H9 (cell line): ENCODE measurements around the gene FCHSD2. TPM values are rescaled to one million over a fixed set of nuclear protein-coding genes. Genes with fewer than 3 reads are reported as not detected.
A peak's percentile ranks its signal among the peaks of the same experiment; 100 is the strongest.

Experiments used
- DNase-seq: peaks from one replicate; pipeline ENCODE4 v3.0.0-alpha.2; 2017
- H2AFZ ChIP-seq: one replicate; pipeline ENCODE4 v1.6.1; 2013; ENCODE audit warnings: mild to moderate bottlenecking, low read length, control low read depth, moderate library complexity
- H2AK5ac ChIP-seq: 2 replicates; pipeline ENCODE4 v1.6.1; 2013; ENCODE audit warnings: low read length, control low read depth, mixed read lengths; ENCODE audit not compliant: insufficient read length
- H2BK120ac ChIP-seq: one replicate; pipeline ENCODE4 v1.6.1; 2013; ENCODE audit warnings: low read depth, mild to moderate bottlenecking, low read length, control low read depth, inconsistent platforms; ENCODE audit not compliant: poor library complexity, severe bottlenecking
- H2BK12ac ChIP-seq: 2 replicates; pipeline ENCODE4 v1.6.1; 2013; ENCODE audit warnings: low read length, control low read depth, mixed read lengths, low read depth; ENCODE audit not compliant: insufficient read length
- H2BK15ac ChIP-seq: 2 replicates; pipeline ENCODE4 v1.6.1; 2013; ENCODE audit warnings: low read depth, low read length, control low read depth
- H2BK20ac ChIP-seq: one replicate; pipeline ENCODE4 v1.6.1; 2013; ENCODE audit warnings: low read depth, mild to moderate bottlenecking, low read length, control low read depth, inconsistent platforms; ENCODE audit not compliant: poor library complexity, severe bottlenecking
- H2BK5ac ChIP-seq: 2 replicates; pipeline ENCODE4 v1.6.1; 2013; ENCODE audit warnings: low read length, control low read depth, mixed read lengths; ENCODE audit not compliant: insufficient read length
- H3K14ac ChIP-seq: 2 replicates; pipeline ENCODE4 v1.6.1; 2013; ENCODE audit warnings: low read length, control low read depth; ENCODE audit not compliant: insufficient read depth
- H3K18ac ChIP-seq: 2 replicates; pipeline ENCODE4 v1.6.1; 2013; ENCODE audit warnings: low read depth, mild to moderate bottlenecking, mixed read lengths, low read length, control low read depth; ENCODE audit not compliant: insufficient read length
- H3K23ac ChIP-seq: 2 replicates; pipeline ENCODE4 v1.6.1; 2013; ENCODE audit warnings: low read length, control low read depth, mixed read lengths, low read depth; ENCODE audit not compliant: insufficient read length
- H3K23me2 ChIP-seq: 2 replicates; pipeline ENCODE4 v1.6.1; 2013; ENCODE audit warnings: low read depth, mild to moderate bottlenecking, mixed read lengths, low read length, control low read depth; ENCODE audit not compliant: insufficient read length, poor library complexity, severe bottlenecking
- H3K27ac ChIP-seq: 2 replicates; pipeline ENCODE4 v1.5.1; 2013; ENCODE audit warnings: low read length, control low read depth, mixed read lengths, low read depth; ENCODE audit not compliant: insufficient read length
- H3K27me3 ChIP-seq: 2 replicates; pipeline ENCODE4 v1.6.1; 2013; ENCODE audit warnings: low read length, control low read depth, inconsistent platforms; ENCODE audit not compliant: insufficient read depth
- H3K4ac ChIP-seq: 2 replicates; pipeline ENCODE4 v1.6.1; 2013; ENCODE audit warnings: low read depth, mild to moderate bottlenecking, control low read depth, inconsistent platforms, low read length, moderate library complexity
- H3K4me1 ChIP-seq: 2 replicates; pipeline ENCODE4 v1.6.1; 2013; ENCODE audit warnings: low read length, control low read depth, inconsistent platforms; ENCODE audit not compliant: insufficient read depth
- H3K4me2 ChIP-seq: 2 replicates; pipeline ENCODE4 v1.6.1; 2013; ENCODE audit warnings: low read length, control low read depth, mixed read lengths; ENCODE audit not compliant: insufficient read length, insufficient read depth
- H3K56ac ChIP-seq: 2 replicates; pipeline ENCODE4 v1.6.1; 2013; ENCODE audit warnings: low read depth, mild to moderate bottlenecking, mixed read lengths, low read length, control low read depth; ENCODE audit not compliant: insufficient read length
- H3K79me1 ChIP-seq: 2 replicates; pipeline ENCODE4 v1.6.1; 2013; ENCODE audit warnings: low read depth, mild to moderate bottlenecking, moderate library complexity, low read length, control low read depth, inconsistent platforms; ENCODE audit not compliant: insufficient read depth, poor library complexity, severe bottlenecking
- H3K79me2 ChIP-seq: 2 replicates; pipeline ENCODE4 v1.6.1; 2013; ENCODE audit warnings: low read length, control low read depth, inconsistent platforms; ENCODE audit not compliant: insufficient read depth
- H3K9ac ChIP-seq: 2 replicates; pipeline ENCODE4 v1.6.1; 2013; ENCODE audit warnings: low read length, control low read depth, mixed read lengths; ENCODE audit not compliant: insufficient read length; ENCODE audit errors: extremely low read depth
- H3K9me3 ChIP-seq: one replicate; pipeline ENCODE4 v1.6.1; 2013; ENCODE audit warnings: low read depth, low read length, inconsistent platforms; ENCODE audit not compliant: control insufficient read depth
- H3T11ph ChIP-seq: one replicate; pipeline ENCODE4 v1.6.1; 2013; ENCODE audit warnings: mild to moderate bottlenecking, low read length, control low read depth, inconsistent platforms
- H4K20me1 ChIP-seq: one replicate; pipeline ENCODE4 v1.6.1; 2013; ENCODE audit not compliant: control insufficient read depth, insufficient read length, insufficient read depth
- H4K5ac ChIP-seq: 2 replicates; pipeline ENCODE4 v1.6.1; 2013; ENCODE audit warnings: low read depth, mild to moderate bottlenecking, mixed read lengths, low read length, control low read depth; ENCODE audit not compliant: insufficient read length
- H4K8ac ChIP-seq: replicated peaks from 2 replicates; pipeline ENCODE4 v1.6.1; 2013; ENCODE audit warnings: low read length, control low read depth, mixed read lengths, low read depth; ENCODE audit not compliant: insufficient read length
- H4K91ac ChIP-seq: 2 replicates; pipeline ENCODE4 v1.6.1; 2013; ENCODE audit warnings: low read depth, mild to moderate bottlenecking, moderate library complexity, mixed read lengths, low read length, control low read depth; ENCODE audit not compliant: insufficient read length
- H3K27ac Mint-ChIP-seq, 3 experiments: 2 replicates in 2 of 3; 3 replicates in 1 of 3; pipeline ENCODE4 v1.8.0; 2020 to 2021; ENCODE audit warnings: mixed read lengths in 3 of 3, mild to moderate bottlenecking in 1 of 3, moderate library complexity in 1 of 3
- H3K27me3 Mint-ChIP-seq: 2 replicates; pipeline ENCODE4 v1.8.0; 2021; ENCODE audit warnings: low read depth, mild to moderate bottlenecking, moderate library complexity, mixed read lengths
- H3K36me3 Mint-ChIP-seq, 3 experiments: 2 replicates in 2 of 3; 3 replicates in 1 of 3; pipeline ENCODE4 v1.8.0; 2020 to 2021; ENCODE audit warnings: low read depth in 3 of 3, mixed read lengths in 3 of 3; ENCODE audit not compliant: insufficient read depth in 1 of 3
- H3K4me1 Mint-ChIP-seq, 2 experiments: 2 replicates each; pipeline ENCODE4 v1.8.0; 2020; ENCODE audit warnings: mixed read lengths in 2 of 2
- H3K4me3 Mint-ChIP-seq, 2 experiments: 2 replicates in 1 of 2; 3 replicates in 1 of 2; pipeline ENCODE4 v1.8.0; 2020 to 2021; ENCODE audit warnings: mild to moderate bottlenecking in 2 of 2, mixed read lengths in 2 of 2, moderate library complexity in 1 of 2
- H3K9me3 Mint-ChIP-seq, 2 experiments: 2 replicates in 1 of 2; 3 replicates in 1 of 2; pipeline ENCODE4 v1.8.0; 2020; ENCODE audit warnings: mild to moderate bottlenecking in 2 of 2, mixed read lengths in 2 of 2, moderate library complexity in 1 of 2
- CTCF ChIP-seq: fragments of 200-600 bp; sonication (generic); conservative IDR thresholded peaks from 3 replicates; pipeline ENCODE4 v1.8.0; 2021; ENCODE audit warnings: antibody characterized with exemption, mild to moderate bottlenecking
- WGBS: extraction: QIAGEN DNeasy Blood & Tissue Kit; methylation state at CpG from one replicate; pipeline ENCODE4 v1.1.7; 2013; ENCODE audit warnings: missing lambda C conversion rate, low lambda C conversion rate, mixed read lengths; ENCODE audit not compliant: insufficient read length; ENCODE audit errors: extremely low coverage; 5-methylcytosine and 5-hydroxymethylcytosine counted together
- total RNA-seq: library from RNA; stranded (reverse); gene quantifications from 2 replicates; pipeline ENCODE4 v1.2.1, GENCODE V29; 2021

Gene FCHSD2
- total RNA-seq, 1 experiment from 2014 or later = 17.8 TPM

- H4K91ac ChIP-seq = no peak overlapping the region
These were observed 42.4 kb downstream of the FCHSD2 start for GRCh38 chr11:73099512-73100266.

More at GRCh38 chr11:73099512-73100266, 42.4 kb downstream of the FCHSD2 start:
- H3K36me3 Mint-ChIP-seq = peaks cover 0 to 4% (median 0%) of the 10 kb centered on the region in 3 experiments; a peak in 1 of 7 replicates
- DNase-seq = peak; percentile 38
- H3T11ph ChIP-seq = no peak overlapping the region
- peak overlapping the region; percentile 25 to 82 (median 72); a peak in 5 of 7 replicates for H3K27ac Mint-ChIP-seq
- peak overlapping the region; percentile 28 for H2BK12ac ChIP-seq
- H3K4me2 ChIP-seq = no peak overlapping the region
- H3K79me1 ChIP-seq = no peaks in the 10 kb centered on the region
- no peaks in the 10 kb centered on the region for H3K27me3 Mint-ChIP-seq
- H2AFZ ChIP-seq = no peak overlapping the region
- H2AK5ac ChIP-seq = no peak overlapping the region
- no peak overlapping the region for H3K27ac ChIP-seq
- H3K56ac ChIP-seq = no peak overlapping the region
- H2BK15ac ChIP-seq = 0 out of 2 replicates have a peak overlapping the region, but pooled peaks have one; percentile 57
- no peak overlapping the region for H4K8ac ChIP-seq
- no peak for TF ChIP-seq CTCF
- H2BK120ac ChIP-seq = no peak overlapping the region
- H3K4ac ChIP-seq = no peak overlapping the region
- H3K4me1 Mint-ChIP-seq = peaks cover 16 to 23% of the 10 kb centered on the region in 2 experiments
- H3K9me3 ChIP-seq = no peaks in the 10 kb centered on the region
- no peaks in the 10 kb centered on the region for H4K20me1 ChIP-seq
- H3K23ac ChIP-seq = no peak overlapping the region
- H3K14ac ChIP-seq = peak overlapping the region; percentile 41; the same call in 1 of the 2 replicates
- WGBS = no CpG with 5 or more reads among the region's 25 CpGs
- H2BK5ac ChIP-seq = no peak overlapping the region
- H3K23me2 ChIP-seq = no peaks in the 10 kb centered on the region
- H3K9me3 Mint-ChIP-seq = peaks cover 2 to 3% of the 10 kb centered on the region in 2 experiments; a peak in 2 of 5 replicates
- peaks cover 2% of the 10 kb centered on the region; the same call in 1 of the 2 replicates for H3K4me1 ChIP-seq
- peak overlapping the region; percentile 39 for H3K18ac ChIP-seq
- H3K4me3 Mint-ChIP-seq = no peak overlapping the region
- no peak overlapping the region for H2BK20ac ChIP-seq
- H4K5ac ChIP-seq = no peak overlapping the region
- no peaks in the 10 kb centered on the region for H3K27me3 ChIP-seq
- no peak overlapping the region for H3K9ac ChIP-seq
- no peaks in the 10 kb centered on the region for H3K79me2 ChIP-seq
